VCaP (cell line): Measurements from ENCODE around the gene ZNF750.

ENCODE experiments used
- H3K27ac ChIP-seq: fragments of 450-650 bp; 2 replicates; pipeline ENCODE4 v1.5.1; 2017
- TF ChIP-seq, protein P1 (sequence below): fragments of 450-650 bp; conservative IDR thresholded peaks from 2 replicates; pipeline ENCODE4 v1.5.1; 2017; ENCODE audit warnings: mild to moderate bottlenecking, moderate library complexity

Gene ZNF750

GRCh38 chr17:82801377-82801970 lies 38.3 kb downstream of the ZNF750 start:
- H3K27ac ChIP-seq = no peak overlapping the region
- TF ChIP-seq, protein P1, sequence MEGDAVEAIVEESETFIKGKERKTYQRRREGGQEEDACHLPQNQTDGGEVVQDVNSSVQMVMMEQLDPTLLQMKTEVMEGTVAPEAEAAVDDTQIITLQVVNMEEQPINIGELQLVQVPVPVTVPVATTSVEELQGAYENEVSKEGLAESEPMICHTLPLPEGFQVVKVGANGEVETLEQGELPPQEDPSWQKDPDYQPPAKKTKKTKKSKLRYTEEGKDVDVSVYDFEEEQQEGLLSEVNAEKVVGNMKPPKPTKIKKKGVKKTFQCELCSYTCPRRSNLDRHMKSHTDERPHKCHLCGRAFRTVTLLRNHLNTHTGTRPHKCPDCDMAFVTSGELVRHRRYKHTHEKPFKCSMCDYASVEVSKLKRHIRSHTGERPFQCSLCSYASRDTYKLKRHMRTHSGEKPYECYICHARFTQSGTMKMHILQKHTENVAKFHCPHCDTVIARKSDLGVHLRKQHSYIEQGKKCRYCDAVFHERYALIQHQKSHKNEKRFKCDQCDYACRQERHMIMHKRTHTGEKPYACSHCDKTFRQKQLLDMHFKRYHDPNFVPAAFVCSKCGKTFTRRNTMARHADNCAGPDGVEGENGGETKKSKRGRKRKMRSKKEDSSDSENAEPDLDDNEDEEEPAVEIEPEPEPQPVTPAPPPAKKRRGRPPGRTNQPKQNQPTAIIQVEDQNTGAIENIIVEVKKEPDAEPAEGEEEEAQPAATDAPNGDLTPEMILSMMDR = no peak

DNA sequence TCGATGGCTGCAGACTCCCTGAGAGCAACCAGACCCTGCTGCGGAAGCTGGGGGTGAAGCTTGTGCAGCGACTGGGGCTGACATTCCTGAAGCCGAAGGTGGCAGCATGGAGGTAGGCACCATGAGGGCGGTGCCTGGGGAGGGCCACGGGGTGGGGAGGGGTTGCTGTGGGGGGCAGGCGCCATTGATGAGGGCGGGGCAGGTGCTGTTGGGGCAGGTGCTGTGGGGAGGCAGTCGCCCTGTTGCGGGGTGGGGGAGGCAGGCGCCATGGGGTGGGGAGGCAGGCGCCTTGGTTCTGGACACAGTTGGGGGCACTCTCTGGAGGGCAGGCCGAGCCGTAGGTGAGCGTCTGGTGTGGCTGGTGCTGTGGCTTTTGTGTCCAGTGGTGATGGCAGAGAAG lies 38.9 kb downstream of the ZNF750 start:
- TF ChIP-seq, protein P1 = no peak

DNA sequence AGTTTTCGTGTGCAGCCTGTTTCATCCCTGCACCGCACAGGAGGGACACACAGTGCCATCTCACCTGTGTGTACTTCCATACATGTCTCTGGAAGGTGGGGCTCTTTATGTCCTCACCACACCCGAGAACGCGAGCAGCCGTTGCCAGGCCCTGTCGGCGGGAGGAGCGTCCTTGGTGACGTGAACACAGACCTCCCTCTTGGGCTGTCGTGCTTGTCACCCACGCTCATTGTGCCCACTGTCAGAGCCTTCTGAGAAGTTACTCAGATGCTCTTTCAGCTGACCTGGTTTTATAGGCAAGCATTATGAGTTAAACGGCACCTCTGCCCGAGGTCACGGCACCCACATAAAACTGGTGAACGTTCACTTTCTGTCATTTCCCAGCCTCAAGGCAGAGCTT lies 40.2 kb downstream of the ZNF750 start:
- no peak overlapping the region for H3K27ac ChIP-seq
- TF ChIP-seq, protein P1 = no peak

More for the DNA sequence above, 38.9 kb downstream of the ZNF750 start:
- no peak overlapping the region for H3K27ac ChIP-seq

GRCh38 chr17:82798752-82799151 lies 41.1 kb downstream of the ZNF750 start:
- H3K27ac ChIP-seq = no peak overlapping the region
- TF ChIP-seq, protein P1 = no peak

DNA sequence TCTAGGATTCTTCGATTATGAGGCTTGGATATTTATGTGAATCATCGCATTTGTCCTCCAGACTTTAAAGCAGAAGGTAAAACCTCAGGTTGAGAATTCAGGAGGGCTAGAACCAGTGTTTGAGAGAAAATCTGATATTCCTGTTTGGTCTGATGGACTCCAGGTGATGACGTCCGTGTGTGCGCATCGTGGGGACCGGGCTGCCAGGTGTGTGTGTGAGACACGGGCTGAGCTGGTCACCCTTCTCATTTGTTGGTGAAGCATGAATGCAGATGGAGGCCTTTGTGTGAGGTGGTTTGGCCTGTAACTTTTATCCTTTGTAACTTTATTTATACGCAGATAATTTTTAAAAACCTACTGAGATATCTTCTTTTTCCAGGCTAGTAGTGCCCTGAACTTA lies 42.8 kb downstream of the ZNF750 start:
- TF ChIP-seq, protein P1 = no peak
- H3K27ac ChIP-seq = no peak overlapping the region

DNA sequence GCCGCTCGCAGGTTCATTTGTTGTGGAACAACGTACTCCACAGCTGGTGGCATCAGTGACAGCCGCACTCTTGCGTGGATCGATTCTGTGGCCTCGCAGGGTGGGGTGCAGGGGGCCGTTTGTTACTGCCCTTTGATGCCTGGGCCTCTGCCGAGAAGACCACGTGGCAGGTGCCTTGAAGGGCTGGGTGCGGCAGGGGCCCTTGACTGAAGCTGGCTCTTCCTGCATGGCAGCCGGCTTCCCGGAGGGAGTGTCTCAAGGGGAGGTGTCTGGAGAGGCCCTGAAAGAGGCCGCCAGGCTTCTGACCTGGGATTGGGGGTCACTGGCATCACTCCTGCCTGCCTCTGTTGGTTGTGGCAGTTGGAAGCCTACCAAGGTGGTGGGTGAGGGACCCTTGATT lies 44.2 kb downstream of the ZNF750 start:
- no peak overlapping the region for H3K27ac ChIP-seq

GRCh38 chr17:82794781-82795482 lies 44.9 kb downstream of the ZNF750 start:
- H3K27ac ChIP-seq = no peak overlapping the region
- TF ChIP-seq, protein P1 = no peak

More for the DNA sequence above, 44.2 kb downstream of the ZNF750 start:
- TF ChIP-seq, protein P1 = no peak
